GM12874 (cell line): ENCODE measurements around the gene LMO3.

Source experiments
- TF ChIP-seq, protein P1 (sequence below): IDR thresholded peaks from 2 replicates; pipeline ENCODE4 v1.5.1; 2011; ENCODE audit warnings: low read depth, mild to moderate bottlenecking, control low read depth, low read length, moderate library complexity; ENCODE audit not compliant: insufficient read depth

LMO3 gene

GRCh38 chr12:16564675-16565074, 41.3 kb downstream of the LMO3 start:
- TF ChIP-seq, protein P1, sequence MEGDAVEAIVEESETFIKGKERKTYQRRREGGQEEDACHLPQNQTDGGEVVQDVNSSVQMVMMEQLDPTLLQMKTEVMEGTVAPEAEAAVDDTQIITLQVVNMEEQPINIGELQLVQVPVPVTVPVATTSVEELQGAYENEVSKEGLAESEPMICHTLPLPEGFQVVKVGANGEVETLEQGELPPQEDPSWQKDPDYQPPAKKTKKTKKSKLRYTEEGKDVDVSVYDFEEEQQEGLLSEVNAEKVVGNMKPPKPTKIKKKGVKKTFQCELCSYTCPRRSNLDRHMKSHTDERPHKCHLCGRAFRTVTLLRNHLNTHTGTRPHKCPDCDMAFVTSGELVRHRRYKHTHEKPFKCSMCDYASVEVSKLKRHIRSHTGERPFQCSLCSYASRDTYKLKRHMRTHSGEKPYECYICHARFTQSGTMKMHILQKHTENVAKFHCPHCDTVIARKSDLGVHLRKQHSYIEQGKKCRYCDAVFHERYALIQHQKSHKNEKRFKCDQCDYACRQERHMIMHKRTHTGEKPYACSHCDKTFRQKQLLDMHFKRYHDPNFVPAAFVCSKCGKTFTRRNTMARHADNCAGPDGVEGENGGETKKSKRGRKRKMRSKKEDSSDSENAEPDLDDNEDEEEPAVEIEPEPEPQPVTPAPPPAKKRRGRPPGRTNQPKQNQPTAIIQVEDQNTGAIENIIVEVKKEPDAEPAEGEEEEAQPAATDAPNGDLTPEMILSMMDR = no peak

- TF ChIP-seq, protein P1 = no peak
These were observed 42.5 kb downstream of the LMO3 start for GRCh38 chr12:16563504-16563903.

DNA sequence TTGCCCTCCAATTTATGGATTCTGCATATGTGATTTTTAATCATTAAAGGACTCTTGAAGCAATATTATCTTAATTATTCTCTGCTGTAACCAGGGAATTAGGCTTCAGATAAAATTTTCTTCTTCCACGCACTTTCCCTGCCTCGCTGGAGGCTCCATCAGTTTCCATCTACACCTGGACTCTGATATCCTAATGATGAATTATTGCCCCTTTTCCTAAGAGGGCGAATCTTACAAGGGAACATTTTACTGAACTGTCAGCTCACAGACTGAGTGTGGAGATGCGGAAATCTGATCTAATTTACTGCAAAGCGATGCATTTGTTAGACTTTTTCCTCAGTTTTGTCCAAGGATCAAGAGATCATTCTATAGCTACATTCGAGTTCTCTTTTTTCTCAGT, 43.0 kb downstream of the LMO3 start:
- TF ChIP-seq, protein P1 = no peak

GRCh38 chr12:16562435-16562834, 43.5 kb downstream of the LMO3 start:
- TF ChIP-seq, protein P1 = no peak

- TF ChIP-seq, protein P1 = no peak
These were observed 45.7 kb downstream of the LMO3 start for GRCh38 chr12:16560273-16560672.

GRCh38 chr12:16555630-16556029, 50.3 kb downstream of the LMO3 start:
- TF ChIP-seq, protein P1 = no peak

DNA sequence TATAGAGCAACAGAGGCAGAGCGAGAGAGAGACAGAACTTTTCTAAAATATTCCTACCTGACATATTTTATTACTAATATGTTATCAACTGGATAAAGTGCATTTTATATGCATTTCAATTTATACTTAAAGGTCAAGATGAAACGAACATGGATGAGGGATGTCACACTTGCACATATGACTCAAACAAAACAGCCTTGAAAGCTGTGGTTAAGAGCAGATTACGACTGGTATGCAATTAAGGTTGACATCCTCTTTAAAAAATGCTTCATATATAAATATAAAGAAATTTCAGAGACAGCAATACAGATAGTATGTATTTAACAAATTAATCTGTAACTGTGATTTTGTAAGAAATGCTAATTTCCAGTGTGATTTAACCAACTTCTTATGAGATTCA, 52.5 kb downstream of the LMO3 start:
- TF ChIP-seq, protein P1 = no peak

DNA sequence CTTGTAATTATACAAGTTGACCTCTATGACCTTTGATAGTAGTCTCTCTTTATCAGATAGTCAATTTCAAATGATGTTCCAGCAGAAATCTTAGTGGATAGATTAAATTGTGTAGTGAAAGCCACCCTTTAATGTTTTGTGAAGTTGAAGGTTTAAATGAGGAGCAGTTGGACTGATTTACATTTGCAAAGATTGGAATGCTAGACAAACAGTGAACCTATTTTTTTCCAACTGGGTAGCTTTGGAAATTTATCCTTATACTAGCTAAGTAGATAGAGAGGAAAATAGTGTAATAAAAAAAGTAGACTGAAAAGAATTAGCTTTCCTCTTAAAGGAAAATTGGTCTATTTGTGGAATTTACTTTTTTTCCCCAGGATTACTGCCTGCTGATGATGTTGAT, 53.7 kb downstream of the LMO3 start:
- TF ChIP-seq, protein P1 = no peak
